Astrocyte of the spinal cord (primary cell): ENCODE results near the gene CREBBP.
"Not testable (repeated sequence)": the region's sequence is repeated elsewhere in the genome, so short reads cannot be mapped to it uniquely, and the experiment has no call there.

Experiments used
- DNase-seq: peaks from one replicate; pipeline ENCODE4 v3.0.0; 2011; ENCODE audit warnings: low read depth, low spot score
- H3K4me3 ChIP-seq: 2 replicates; pipeline ENCODE4 v1.5.1; 2011; ENCODE audit warnings: low read depth, mild to moderate bottlenecking, low read length, moderate library complexity
- in situ Hi-C: cut with HindIII; loops from 2 replicates; pipeline ENCODE4 v1.10.0; 2017; ENCODE audit warnings: low sequenced_read_pairs
- TF ChIP-seq, protein P1 (sequence below): IDR thresholded peaks from 2 replicates; pipeline ENCODE4 v1.5.1; 2012; ENCODE audit warnings: low read depth, mild to moderate bottlenecking, low read length, inconsistent platforms

The CREBBP gene

DNA sequence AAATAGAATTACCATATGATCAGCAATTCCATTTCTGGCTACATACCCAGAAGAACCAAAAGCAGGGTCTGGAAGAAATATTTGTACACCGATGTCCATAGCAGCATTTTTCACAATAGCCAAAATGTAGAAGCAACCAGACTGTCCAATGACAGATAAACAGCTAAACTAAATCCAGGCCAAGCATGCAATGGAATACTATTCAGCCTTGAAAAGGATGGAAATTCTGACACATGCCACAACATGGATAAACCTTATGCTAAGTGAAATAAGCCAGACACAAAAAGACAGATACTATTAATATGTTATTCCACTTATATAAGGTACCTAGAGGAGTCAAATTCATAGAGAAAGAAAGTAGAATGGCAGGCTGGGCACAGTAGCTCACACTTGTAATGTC is 25.9 kb upstream of the CREBBP start:
- TF ChIP-seq, protein P1, sequence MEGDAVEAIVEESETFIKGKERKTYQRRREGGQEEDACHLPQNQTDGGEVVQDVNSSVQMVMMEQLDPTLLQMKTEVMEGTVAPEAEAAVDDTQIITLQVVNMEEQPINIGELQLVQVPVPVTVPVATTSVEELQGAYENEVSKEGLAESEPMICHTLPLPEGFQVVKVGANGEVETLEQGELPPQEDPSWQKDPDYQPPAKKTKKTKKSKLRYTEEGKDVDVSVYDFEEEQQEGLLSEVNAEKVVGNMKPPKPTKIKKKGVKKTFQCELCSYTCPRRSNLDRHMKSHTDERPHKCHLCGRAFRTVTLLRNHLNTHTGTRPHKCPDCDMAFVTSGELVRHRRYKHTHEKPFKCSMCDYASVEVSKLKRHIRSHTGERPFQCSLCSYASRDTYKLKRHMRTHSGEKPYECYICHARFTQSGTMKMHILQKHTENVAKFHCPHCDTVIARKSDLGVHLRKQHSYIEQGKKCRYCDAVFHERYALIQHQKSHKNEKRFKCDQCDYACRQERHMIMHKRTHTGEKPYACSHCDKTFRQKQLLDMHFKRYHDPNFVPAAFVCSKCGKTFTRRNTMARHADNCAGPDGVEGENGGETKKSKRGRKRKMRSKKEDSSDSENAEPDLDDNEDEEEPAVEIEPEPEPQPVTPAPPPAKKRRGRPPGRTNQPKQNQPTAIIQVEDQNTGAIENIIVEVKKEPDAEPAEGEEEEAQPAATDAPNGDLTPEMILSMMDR, result no peak
- in situ Hi-C loops, result no loop called here
- DNase-seq, result no peak
- no peak overlapping the region for H3K4me3 ChIP-seq

DNA sequence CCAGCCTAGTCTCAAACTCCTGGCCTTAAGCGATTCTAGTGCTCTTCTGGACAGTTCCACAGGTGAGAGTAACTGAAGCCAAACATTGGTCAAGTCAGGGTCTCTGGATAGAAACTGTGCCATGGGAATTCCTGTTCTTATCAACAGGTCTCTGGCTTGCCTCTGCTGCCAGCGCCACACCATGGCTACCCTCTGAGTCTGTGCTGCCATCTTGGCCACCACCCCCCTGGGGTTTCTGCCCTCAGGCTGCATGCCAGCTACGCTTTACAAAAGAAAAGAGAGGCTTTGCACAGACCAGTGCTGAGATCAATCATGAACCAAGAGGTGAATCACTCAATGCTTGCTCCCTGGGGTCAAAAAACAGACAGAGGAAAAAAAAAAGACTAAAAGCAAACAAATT is 24.4 kb upstream of the CREBBP start:
- in situ Hi-C loops, result no loop called here
- H3K4me3 ChIP-seq, result no peak overlapping the region
- TF ChIP-seq, protein P1, result no peak
- DNase-seq, result no peak

DNA sequence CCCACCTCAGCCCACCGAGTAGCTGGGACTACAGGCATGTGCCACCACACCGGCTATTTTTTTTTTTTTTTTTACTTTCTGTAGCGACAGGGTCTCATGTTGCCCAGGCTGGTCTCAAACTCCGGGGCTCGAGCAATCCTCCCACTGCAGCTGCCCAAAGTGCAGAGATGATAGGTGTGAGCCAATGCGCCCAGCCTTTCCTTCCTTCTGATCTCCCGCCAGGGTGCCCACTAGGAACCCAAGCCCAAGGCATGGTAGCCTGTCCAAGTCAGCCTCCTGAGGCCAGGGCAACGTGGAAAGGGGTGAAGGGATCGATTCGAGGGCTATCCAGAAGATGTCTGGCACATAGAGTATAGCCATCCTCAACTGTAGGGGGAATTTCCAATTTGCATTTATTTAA is 9.6 kb upstream of the CREBBP start:
- no peak for DNase-seq
- TF ChIP-seq, protein P1, result no peak
- H3K4me3 ChIP-seq, result no peak overlapping the region
- in situ Hi-C loops, result no loop called here

DNA sequence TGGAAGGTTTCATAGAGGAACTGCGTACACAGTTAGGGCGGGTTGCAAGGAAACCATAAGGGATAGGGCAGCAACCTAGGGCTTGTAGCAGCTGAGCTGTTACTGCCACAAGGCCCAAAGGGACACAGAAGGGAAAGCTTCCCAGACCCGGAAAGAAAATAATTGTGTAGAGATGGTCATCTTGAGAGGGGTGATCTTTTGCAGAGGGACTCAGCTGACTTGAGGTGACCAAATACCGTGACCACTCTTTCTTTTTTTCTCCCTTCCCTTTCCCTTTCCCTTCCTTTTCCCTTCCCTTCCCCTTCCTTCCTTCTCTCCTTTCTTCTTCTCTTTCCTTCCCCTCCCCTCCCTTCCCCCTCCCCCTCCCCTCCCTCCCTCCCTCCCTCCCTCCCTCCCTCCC is 8.5 kb upstream of the CREBBP start:
- in situ Hi-C loops, result no loop called here
- no peak overlapping the region for H3K4me3 ChIP-seq
- DNase-seq, result no peak
- TF ChIP-seq, protein P1, result no peak

DNA sequence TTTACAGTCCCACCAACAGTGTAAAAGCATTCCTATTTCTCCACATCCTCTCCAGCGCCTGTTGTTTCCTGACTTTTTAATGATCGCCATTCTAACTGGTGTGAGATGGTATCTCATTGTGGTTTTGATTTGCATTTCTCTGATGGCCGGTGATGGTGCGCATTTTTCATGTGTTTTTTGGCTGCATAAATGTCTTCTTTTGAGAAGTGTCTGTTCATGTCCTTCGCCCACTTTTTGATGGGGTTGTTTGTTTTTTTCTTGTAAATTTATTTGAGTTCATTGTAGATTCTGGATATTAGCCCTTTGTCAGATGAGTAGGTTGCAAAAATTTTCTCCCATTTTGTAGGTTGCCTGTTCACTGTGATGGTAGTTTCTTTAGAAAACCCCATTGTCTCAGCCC is 5.5 kb upstream of the CREBBP start:
- DNase-seq, in situ Hi-C loops, H3K4me3 ChIP-seq: not testable (repeated sequence)

DNA sequence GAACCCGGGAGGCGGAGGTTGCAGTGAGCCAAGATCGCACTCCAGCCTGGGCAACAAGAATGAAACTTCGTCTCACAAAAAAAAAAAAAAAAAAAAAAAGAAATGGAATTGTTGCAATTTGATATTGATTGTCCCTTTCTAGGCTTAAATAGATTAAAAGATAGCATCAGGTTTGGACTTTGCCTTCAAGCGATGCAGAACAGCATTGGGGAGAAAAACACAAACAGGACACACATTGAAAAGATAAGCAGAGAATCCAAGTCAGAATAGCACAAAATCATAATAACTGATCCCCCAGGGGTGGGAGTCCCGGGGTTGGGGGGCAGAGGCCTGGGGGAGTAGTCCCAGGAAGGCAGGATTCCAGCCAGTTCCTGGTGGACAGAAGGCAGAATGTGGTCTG is 3.9 kb upstream of the CREBBP start:
- H3K4me3 ChIP-seq, result no peak overlapping the region
- TF ChIP-seq, protein P1, result no peak
- no peak for DNase-seq
- in situ Hi-C loops, result no loop called here

DNA sequence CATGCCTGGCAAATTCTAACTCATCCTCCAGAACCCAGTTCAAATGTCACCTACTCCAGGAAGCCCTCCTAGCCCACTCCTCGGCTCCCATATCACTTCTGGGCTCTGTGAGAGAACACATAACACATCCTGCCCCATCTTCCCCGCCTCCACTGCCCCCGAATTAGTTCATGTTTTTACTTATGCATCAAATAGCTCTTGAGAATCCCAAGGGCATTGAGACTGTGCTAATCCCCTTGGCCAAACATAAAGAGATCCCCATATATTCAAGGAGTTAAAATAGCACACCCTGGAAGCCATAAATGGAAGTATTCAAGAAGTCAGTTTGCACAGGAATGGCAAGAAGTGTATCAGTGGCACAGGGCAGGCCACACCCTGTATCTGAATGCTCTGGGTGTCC is 2.0 kb upstream of the CREBBP start:
- in situ Hi-C loops, result no loop called here
- no peak for DNase-seq
- no peak overlapping the region for H3K4me3 ChIP-seq
- TF ChIP-seq, protein P1, result no peak
